H9 (cell line): Measurements from ENCODE around the gene GAREM1. TPM values are rescaled to one million over a fixed set of nuclear protein-coding genes. Genes with fewer than 3 reads are reported as not detected.

Source experiments
- DNase-seq: peaks from one replicate; pipeline ENCODE4 v3.0.0-alpha.2; 2017
- H2AFZ ChIP-seq: one replicate; pipeline ENCODE4 v1.6.1; 2013; ENCODE audit warnings: mild to moderate bottlenecking, low read length, control low read depth, moderate library complexity
- H2AK5ac ChIP-seq: 2 replicates; pipeline ENCODE4 v1.6.1; 2013; ENCODE audit warnings: low read length, control low read depth, mixed read lengths; ENCODE audit not compliant: insufficient read length
- H2BK120ac ChIP-seq: one replicate; pipeline ENCODE4 v1.6.1; 2013; ENCODE audit warnings: low read depth, mild to moderate bottlenecking, low read length, control low read depth, inconsistent platforms; ENCODE audit not compliant: poor library complexity, severe bottlenecking
- H2BK12ac ChIP-seq: 2 replicates; pipeline ENCODE4 v1.6.1; 2013; ENCODE audit warnings: low read length, control low read depth, mixed read lengths, low read depth; ENCODE audit not compliant: insufficient read length
- H2BK15ac ChIP-seq: 2 replicates; pipeline ENCODE4 v1.6.1; 2013; ENCODE audit warnings: low read depth, low read length, control low read depth
- H2BK20ac ChIP-seq: one replicate; pipeline ENCODE4 v1.6.1; 2013; ENCODE audit warnings: low read depth, mild to moderate bottlenecking, low read length, control low read depth, inconsistent platforms; ENCODE audit not compliant: poor library complexity, severe bottlenecking
- H2BK5ac ChIP-seq: 2 replicates; pipeline ENCODE4 v1.6.1; 2013; ENCODE audit warnings: low read length, control low read depth, mixed read lengths; ENCODE audit not compliant: insufficient read length
- H3K14ac ChIP-seq: 2 replicates; pipeline ENCODE4 v1.6.1; 2013; ENCODE audit warnings: low read length, control low read depth; ENCODE audit not compliant: insufficient read depth
- H3K18ac ChIP-seq: 2 replicates; pipeline ENCODE4 v1.6.1; 2013; ENCODE audit warnings: low read depth, mild to moderate bottlenecking, mixed read lengths, low read length, control low read depth; ENCODE audit not compliant: insufficient read length
- H3K23ac ChIP-seq: 2 replicates; pipeline ENCODE4 v1.6.1; 2013; ENCODE audit warnings: low read length, control low read depth, mixed read lengths, low read depth; ENCODE audit not compliant: insufficient read length
- H3K23me2 ChIP-seq: 2 replicates; pipeline ENCODE4 v1.6.1; 2013; ENCODE audit warnings: low read depth, mild to moderate bottlenecking, mixed read lengths, low read length, control low read depth; ENCODE audit not compliant: insufficient read length, poor library complexity, severe bottlenecking
- H3K27ac ChIP-seq: 2 replicates; pipeline ENCODE4 v1.5.1; 2013; ENCODE audit warnings: low read length, control low read depth, mixed read lengths, low read depth; ENCODE audit not compliant: insufficient read length
- H3K27me3 ChIP-seq: 2 replicates; pipeline ENCODE4 v1.6.1; 2013; ENCODE audit warnings: low read length, control low read depth, inconsistent platforms; ENCODE audit not compliant: insufficient read depth
- H3K4ac ChIP-seq: 2 replicates; pipeline ENCODE4 v1.6.1; 2013; ENCODE audit warnings: low read depth, mild to moderate bottlenecking, control low read depth, inconsistent platforms, low read length, moderate library complexity
- H3K4me1 ChIP-seq: 2 replicates; pipeline ENCODE4 v1.6.1; 2013; ENCODE audit warnings: low read length, control low read depth, inconsistent platforms; ENCODE audit not compliant: insufficient read depth
- H3K4me2 ChIP-seq: 2 replicates; pipeline ENCODE4 v1.6.1; 2013; ENCODE audit warnings: low read length, control low read depth, mixed read lengths; ENCODE audit not compliant: insufficient read length, insufficient read depth
- H3K56ac ChIP-seq: 2 replicates; pipeline ENCODE4 v1.6.1; 2013; ENCODE audit warnings: low read depth, mild to moderate bottlenecking, mixed read lengths, low read length, control low read depth; ENCODE audit not compliant: insufficient read length
- H3K79me1 ChIP-seq: 2 replicates; pipeline ENCODE4 v1.6.1; 2013; ENCODE audit warnings: low read depth, mild to moderate bottlenecking, moderate library complexity, low read length, control low read depth, inconsistent platforms; ENCODE audit not compliant: insufficient read depth, poor library complexity, severe bottlenecking
- H3K79me2 ChIP-seq: 2 replicates; pipeline ENCODE4 v1.6.1; 2013; ENCODE audit warnings: low read length, control low read depth, inconsistent platforms; ENCODE audit not compliant: insufficient read depth
- H3K9ac ChIP-seq: 2 replicates; pipeline ENCODE4 v1.6.1; 2013; ENCODE audit warnings: low read length, control low read depth, mixed read lengths; ENCODE audit not compliant: insufficient read length; ENCODE audit errors: extremely low read depth
- H3K9me3 ChIP-seq: one replicate; pipeline ENCODE4 v1.6.1; 2013; ENCODE audit warnings: low read depth, low read length, inconsistent platforms; ENCODE audit not compliant: control insufficient read depth
- H3T11ph ChIP-seq: one replicate; pipeline ENCODE4 v1.6.1; 2013; ENCODE audit warnings: mild to moderate bottlenecking, low read length, control low read depth, inconsistent platforms
- H4K20me1 ChIP-seq: one replicate; pipeline ENCODE4 v1.6.1; 2013; ENCODE audit not compliant: control insufficient read depth, insufficient read length, insufficient read depth
- H4K5ac ChIP-seq: 2 replicates; pipeline ENCODE4 v1.6.1; 2013; ENCODE audit warnings: low read depth, mild to moderate bottlenecking, mixed read lengths, low read length, control low read depth; ENCODE audit not compliant: insufficient read length
- H4K8ac ChIP-seq: replicated peaks from 2 replicates; pipeline ENCODE4 v1.6.1; 2013; ENCODE audit warnings: low read length, control low read depth, mixed read lengths, low read depth; ENCODE audit not compliant: insufficient read length
- H4K91ac ChIP-seq: 2 replicates; pipeline ENCODE4 v1.6.1; 2013; ENCODE audit warnings: low read depth, mild to moderate bottlenecking, moderate library complexity, mixed read lengths, low read length, control low read depth; ENCODE audit not compliant: insufficient read length
- H3K27ac Mint-ChIP-seq, 3 experiments: 2 replicates in 2 of 3; 3 replicates in 1 of 3; pipeline ENCODE4 v1.8.0; 2020 to 2021; ENCODE audit warnings: mixed read lengths in 3 of 3, mild to moderate bottlenecking in 1 of 3, moderate library complexity in 1 of 3
- H3K27me3 Mint-ChIP-seq: 2 replicates; pipeline ENCODE4 v1.8.0; 2021; ENCODE audit warnings: low read depth, mild to moderate bottlenecking, moderate library complexity, mixed read lengths
- H3K36me3 Mint-ChIP-seq, 3 experiments: 2 replicates in 2 of 3; 3 replicates in 1 of 3; pipeline ENCODE4 v1.8.0; 2020 to 2021; ENCODE audit warnings: low read depth in 3 of 3, mixed read lengths in 3 of 3; ENCODE audit not compliant: insufficient read depth in 1 of 3
- H3K4me1 Mint-ChIP-seq, 2 experiments: 2 replicates each; pipeline ENCODE4 v1.8.0; 2020; ENCODE audit warnings: mixed read lengths in 2 of 2
- H3K4me3 Mint-ChIP-seq, 2 experiments: 2 replicates in 1 of 2; 3 replicates in 1 of 2; pipeline ENCODE4 v1.8.0; 2020 to 2021; ENCODE audit warnings: mild to moderate bottlenecking in 2 of 2, mixed read lengths in 2 of 2, moderate library complexity in 1 of 2
- H3K9me3 Mint-ChIP-seq, 2 experiments: 2 replicates in 1 of 2; 3 replicates in 1 of 2; pipeline ENCODE4 v1.8.0; 2020; ENCODE audit warnings: mild to moderate bottlenecking in 2 of 2, mixed read lengths in 2 of 2, moderate library complexity in 1 of 2
- CTCF ChIP-seq: fragments of 200-600 bp; sonication (generic); conservative IDR thresholded peaks from 3 replicates; pipeline ENCODE4 v1.8.0; 2021; ENCODE audit warnings: antibody characterized with exemption, mild to moderate bottlenecking
- WGBS: extraction: QIAGEN DNeasy Blood & Tissue Kit; methylation state at CpG from one replicate; pipeline ENCODE4 v1.1.7; 2013; ENCODE audit warnings: missing lambda C conversion rate, low lambda C conversion rate, mixed read lengths; ENCODE audit not compliant: insufficient read length; ENCODE audit errors: extremely low coverage; 5-methylcytosine and 5-hydroxymethylcytosine counted together
- total RNA-seq: library from RNA; stranded (reverse); gene quantifications from 2 replicates; pipeline ENCODE4 v1.2.1, GENCODE V29; 2021

Gene GAREM1
- total RNA-seq, 1 experiment from 2014 or later, result 4.4 TPM

GRCh38 chr18:32326450-32327308, 144.0 kb downstream of the GAREM1 start:
- Histone ChIP-seq H3T11ph (no peak overlapping the region), H2BK120ac (no peak overlapping the region), H2AK5ac (no peak overlapping the region), H3K4me2 (peak overlapping the region; percentile 16), H2AFZ (peak overlapping the region; percentile 78), H3K4ac (no peak overlapping the region), H4K8ac (no peak overlapping the region), H4K5ac (no peak overlapping the region), H2BK20ac (no peak overlapping the region), H3K9me3 (no peaks in the 10 kb centered on the region), H3K23ac (no peak overlapping the region), H2BK12ac (no peak overlapping the region), H3K9ac (no peak overlapping the region), H3K14ac (no peak overlapping the region), H3K27ac (no peak overlapping the region), H3K27me3 (no peaks in the 10 kb centered on the region), H2BK15ac (no peak overlapping the region), H3K18ac (no peak overlapping the region), H3K79me1 (no peaks in the 10 kb centered on the region), H4K91ac (no peak overlapping the region), H3K23me2 (peaks cover 3% of the 10 kb centered on the region), H3K4me1 (no peaks in the 10 kb centered on the region; the same call in 1 of the 2 replicates), H4K20me1 (no peaks in the 10 kb centered on the region), H3K79me2 (no peaks in the 10 kb centered on the region), H3K56ac (no peak overlapping the region), H2BK5ac (no peak overlapping the region)
- TF ChIP-seq CTCF, result no peak
- H3K36me3 Mint-ChIP-seq, result no peaks in the 10 kb centered on the region
- H3K27me3 Mint-ChIP-seq, result no peaks in the 10 kb centered on the region
- no CpG with 5 or more reads among the region's 3 CpGs for WGBS
- peak overlapping the region; percentile 48 to 82 (median 68); a peak in 6 of 7 replicates for H3K27ac Mint-ChIP-seq
- DNase-seq, result no peak
- no peak overlapping the region for H3K4me3 Mint-ChIP-seq
- H3K9me3 Mint-ChIP-seq, result no peaks in the 10 kb centered on the region
- H3K4me1 Mint-ChIP-seq, result peaks cover 19 to 28% of the 10 kb centered on the region in 2 experiments
